Fibroblast of pulmonary artery (primary cell): ENCODE data around the gene AQP3.
A peak's percentile ranks its signal among the peaks of the same experiment; 100 is the strongest.

Experiments
- DNase-seq: peaks from one replicate; pipeline ENCODE4 v3.0.0-alpha.2; 2010; ENCODE audit warnings: low read depth
- H3K4me3 ChIP-seq: replicated peaks from 2 replicates; pipeline ENCODE4 v1.5.1; 2011; ENCODE audit warnings: low read depth, mild to moderate bottlenecking, control low read depth, low read length, moderate library complexity
- TF ChIP-seq, protein P1 (sequence below): IDR thresholded peaks from 2 replicates; pipeline ENCODE4 v1.5.1; 2011; ENCODE audit warnings: mild to moderate bottlenecking, control low read depth, low read length, inconsistent platforms; ENCODE audit errors: missing control alignments

AQP3 gene

GRCh38 chr9:33473643-33474352 lies 26.4 kb upstream of the AQP3 start, which contains the start of gene NOL6:
Gene NOL6, minus strand, starts transcription at chr9:33473924. Its CDS starts 82 bp downstream, at chr9:33473842.
- DNase-seq: peak; percentile 99
- TF ChIP-seq, protein P1, sequence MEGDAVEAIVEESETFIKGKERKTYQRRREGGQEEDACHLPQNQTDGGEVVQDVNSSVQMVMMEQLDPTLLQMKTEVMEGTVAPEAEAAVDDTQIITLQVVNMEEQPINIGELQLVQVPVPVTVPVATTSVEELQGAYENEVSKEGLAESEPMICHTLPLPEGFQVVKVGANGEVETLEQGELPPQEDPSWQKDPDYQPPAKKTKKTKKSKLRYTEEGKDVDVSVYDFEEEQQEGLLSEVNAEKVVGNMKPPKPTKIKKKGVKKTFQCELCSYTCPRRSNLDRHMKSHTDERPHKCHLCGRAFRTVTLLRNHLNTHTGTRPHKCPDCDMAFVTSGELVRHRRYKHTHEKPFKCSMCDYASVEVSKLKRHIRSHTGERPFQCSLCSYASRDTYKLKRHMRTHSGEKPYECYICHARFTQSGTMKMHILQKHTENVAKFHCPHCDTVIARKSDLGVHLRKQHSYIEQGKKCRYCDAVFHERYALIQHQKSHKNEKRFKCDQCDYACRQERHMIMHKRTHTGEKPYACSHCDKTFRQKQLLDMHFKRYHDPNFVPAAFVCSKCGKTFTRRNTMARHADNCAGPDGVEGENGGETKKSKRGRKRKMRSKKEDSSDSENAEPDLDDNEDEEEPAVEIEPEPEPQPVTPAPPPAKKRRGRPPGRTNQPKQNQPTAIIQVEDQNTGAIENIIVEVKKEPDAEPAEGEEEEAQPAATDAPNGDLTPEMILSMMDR: no peak
- peak within 1 kb of the TSS; percentile 95 for H3K4me3 ChIP-seq

- TF ChIP-seq, protein P1: no peak
- no peak for DNase-seq
- H3K4me3 ChIP-seq: peak overlapping the region; percentile 95
These were observed 25.7 kb upstream of the AQP3 start for GRCh38 chr9:33472881-33473615.

DNA sequence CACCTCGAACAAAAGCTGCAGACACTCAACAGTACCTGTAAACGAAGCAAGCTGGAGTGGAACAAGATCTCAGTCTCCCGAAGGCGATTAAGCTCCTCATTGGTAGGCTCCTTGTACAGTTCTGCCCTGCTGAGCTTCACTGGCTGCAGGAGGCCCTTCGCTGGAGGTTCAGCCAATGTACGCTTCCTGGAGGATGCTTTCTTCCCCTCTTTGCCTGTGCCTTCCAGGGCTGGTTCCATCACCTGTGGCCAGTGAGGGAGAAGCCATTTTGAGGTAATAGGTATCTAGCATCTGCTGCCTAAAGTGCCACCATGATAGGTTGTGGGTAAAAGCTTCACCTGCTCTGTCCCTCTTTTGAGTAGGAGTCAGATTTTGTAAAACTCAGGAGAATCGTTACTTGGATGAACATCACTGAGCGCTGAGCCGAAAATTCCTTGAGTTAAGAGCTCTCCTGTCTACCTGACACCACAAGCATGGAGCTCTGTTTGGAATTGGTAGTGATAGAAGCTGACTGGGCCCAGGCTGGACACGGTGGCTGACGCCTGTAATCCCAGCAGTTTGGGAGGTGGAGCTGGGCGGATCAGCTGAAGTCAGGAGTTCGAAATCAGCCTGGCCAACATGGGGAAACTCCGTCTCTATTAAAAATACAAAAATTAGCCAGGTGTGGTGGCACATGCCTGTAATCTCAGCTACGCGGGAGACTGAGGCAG lies 24.9 kb upstream of the AQP3 start:
- DNase-seq: no peak
- TF ChIP-seq, protein P1: no peak
- H3K4me3 ChIP-seq: peak overlapping the region; percentile 95

DNA sequence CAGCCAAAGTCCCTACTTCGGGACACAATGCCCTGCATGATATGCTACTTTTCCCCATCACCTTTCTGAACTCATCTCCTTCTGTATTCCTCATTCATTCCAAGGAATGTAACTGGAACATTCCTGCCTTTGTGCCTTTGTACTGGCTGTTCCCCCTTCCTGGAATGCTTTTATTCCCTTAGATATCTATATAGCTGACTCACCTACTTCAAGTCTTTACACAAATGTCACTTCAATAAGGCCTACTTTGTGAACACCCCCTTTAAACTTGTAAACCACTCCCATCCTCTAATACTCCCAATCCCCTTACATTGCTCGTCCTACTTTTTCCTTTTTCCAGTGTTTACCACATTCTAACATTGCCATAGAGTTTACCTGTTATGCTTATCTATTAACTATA lies 24.0 kb upstream of the AQP3 start:
- no peak for DNase-seq
- TF ChIP-seq, protein P1: no peak
- H3K4me3 ChIP-seq: no peak overlapping the region

GRCh38 chr9:33469891-33470290 lies 22.5 kb upstream of the AQP3 start:
- TF ChIP-seq, protein P1: no peak
- no peak for DNase-seq
- H3K4me3 ChIP-seq: no peak overlapping the region

- no peak for DNase-seq
- H3K4me3 ChIP-seq: no peak overlapping the region
- TF ChIP-seq, protein P1: no peak
These were observed 21.6 kb upstream of the AQP3 start for GRCh38 chr9:33468797-33469621.
